Measurements from ENCODE around the gene B3GNT5. TPM values are rescaled to one million over a fixed set of nuclear protein-coding genes. Genes with fewer than 3 reads are reported as not detected.

B3GNT5 gene
- total RNA-seq, 2 experiments from 2014 or later, result 0.60 to 0.73 TPM

- ChIA-PET POLR2A (no interaction called here), CTCF (interaction anchor here (1.1 kb wide), 1 partner anchor 98 kb away, joined by 3 read pairs; no protein-coding TSS in a partner anchor)
- Mint-ChIP-seq H3K36me3 (ENCODE audit: low read depth) (no peaks in the 10 kb centered on the region), H3K9me3 (no peaks in the 10 kb centered on the region), H3K27ac (no peak overlapping the region), H3K4me1 (ENCODE audit: low read depth) (peaks cover 28% of the 10 kb centered on the region), H3K4me3 (no peak overlapping the region), H3K27me3 (no peaks in the 10 kb centered on the region)
- Histone ChIP-seq H3K36me3 (ENCODE audit: insufficient read depth, low read length) (no peaks in the 10 kb centered on the region), H3K27me3 (ENCODE audit: control insufficient read depth in 1 of 2, insufficient read depth in 2 of 2, low read length in 2 of 2) (no peaks in the 10 kb centered on the region), H3K9me3 (ENCODE audit: control insufficient read depth in 1 of 2, insufficient read depth in 1 of 2, low read length in 2 of 2) (no peaks in the 10 kb centered on the region), H3K4me1 (ENCODE audit: insufficient read depth, low read length) (peaks cover 13% of the 10 kb centered on the region), H3K4me3 (ENCODE audit: low read length) (no peak overlapping the region), H3K27ac (ENCODE audit: low read depth in 1 of 2, low read length in 2 of 2) (no peak overlapping the region)
- intact Hi-C loops (cut with DNase I, micrococcal nuclease), result loop anchor here in 1 of 2 experiments (2.0 to 10.0 kb wide), 2 partner anchors 77 to 101 kb away; no protein-coding TSS in a partner anchor
- TF ChIP-seq CTCF (IDR thresholded peaks at IDR 0.05), result no peak
- DNase-seq (no peak), ATAC-seq (ENCODE audit: poor library complexity) (no peak)
Observed at GRCh38 chr3:183283886-183284285, 30.8 kb downstream of the B3GNT5 start.

GRCh38 chr3:183284570-183284969 lies 31.5 kb downstream of the B3GNT5 start:
- no peak for ATAC-seq (ENCODE audit: poor library complexity)
- peak overlapping the region in 1 of 2 donors; percentile 84 for H3K27ac ChIP-seq (ENCODE audit: low read depth in 1 of 2, low read length in 2 of 2)
- H3K4me1 ChIP-seq (ENCODE audit: insufficient read depth, low read length), result peaks cover 13% of the 10 kb centered on the region
- no peaks in the 10 kb centered on the region for H3K9me3 ChIP-seq (ENCODE audit: control insufficient read depth in 1 of 2, insufficient read depth in 1 of 2, low read length in 2 of 2)
- TF ChIP-seq CTCF (IDR thresholded peaks at IDR 0.05), result no peak
- no peaks in the 10 kb centered on the region for H3K27me3 ChIP-seq (ENCODE audit: control insufficient read depth in 1 of 2, insufficient read depth in 2 of 2, low read length in 2 of 2)
- peaks cover 28% of the 10 kb centered on the region for H3K4me1 Mint-ChIP-seq (ENCODE audit: low read depth)
- no peaks in the 10 kb centered on the region for H3K36me3 ChIP-seq (ENCODE audit: insufficient read depth, low read length)
- POLR2A ChIA-PET, result interaction anchor here (1.6 to 1.9 kb wide), 2 partner anchors 31 to 60 kb away, joined by 5 read pairs; partner anchors contain the start of gene B3GNT5
- no peak overlapping the region for H3K4me3 Mint-ChIP-seq
- intact Hi-C loops (cut with DNase I, micrococcal nuclease), result loop anchor here in 1 of 2 experiments (2.0 to 10.0 kb wide), 2 partner anchors 78 to 100 kb away; no protein-coding TSS in a partner anchor
- no peaks in the 10 kb centered on the region for H3K27me3 Mint-ChIP-seq
- no peak overlapping the region for H3K4me3 ChIP-seq (ENCODE audit: low read length)
- no peaks in the 10 kb centered on the region for H3K9me3 Mint-ChIP-seq
- CTCF ChIA-PET, result interaction anchor here (1.1 kb wide), 1 partner anchor 97 kb away, joined by 3 read pairs; no protein-coding TSS in a partner anchor
- no peak for DNase-seq
- peak overlapping the region; percentile 88 for H3K27ac Mint-ChIP-seq
- H3K36me3 Mint-ChIP-seq (ENCODE audit: low read depth), result no peaks in the 10 kb centered on the region

GRCh38 chr3:183285318-183285717 lies 32.3 kb downstream of the B3GNT5 start:
- Histone ChIP-seq H3K36me3 (ENCODE audit: insufficient read depth, low read length) (no peaks in the 10 kb centered on the region), H3K27ac (ENCODE audit: low read depth in 1 of 2, low read length in 2 of 2) (peak overlapping the region; percentile 42 to 84), H3K9me3 (ENCODE audit: control insufficient read depth in 1 of 2, insufficient read depth in 1 of 2, low read length in 2 of 2) (no peaks in the 10 kb centered on the region), H3K4me1 (ENCODE audit: insufficient read depth, low read length) (peaks cover 13% of the 10 kb centered on the region), H3K4me3 (ENCODE audit: low read length) (no peak overlapping the region), H3K27me3 (ENCODE audit: control insufficient read depth in 1 of 2, insufficient read depth in 2 of 2, low read length in 2 of 2) (no peaks in the 10 kb centered on the region)
- ChIA-PET CTCF (interaction anchor here (2.4 kb wide), 1 partner anchor 97 kb away, joined by 9 read pairs; no protein-coding TSS in a partner anchor), POLR2A (interaction anchor here (0.7 to 1.9 kb wide), 6 partner anchors 32 to 187 kb away, joined by 3 to 5 read pairs (median 4); partner anchors contain the start of gene B3GNT5)
- DNase-seq (peak in 1 of 14 experiments; percentile 17), ATAC-seq (ENCODE audit: poor library complexity) (no peak)
- no peaks in the 10 kb centered on the region for H3K9me3 Mint-ChIP-seq
- peak overlapping the region; percentile 88 for H3K27ac Mint-ChIP-seq
- no peaks in the 10 kb centered on the region for H3K27me3 Mint-ChIP-seq
- H3K4me3 Mint-ChIP-seq, result no peak overlapping the region
- TF ChIP-seq CTCF (IDR thresholded peaks at IDR 0.05), result no peak
- intact Hi-C loops (cut with DNase I, micrococcal nuclease), result loop anchor here in 1 of 2 experiments (2.0 to 10.0 kb wide), 3 partner anchors 33 to 99 kb away; partner anchors contain the start of gene B3GNT5
- H3K36me3 Mint-ChIP-seq (ENCODE audit: low read depth), result no peaks in the 10 kb centered on the region
- H3K4me1 Mint-ChIP-seq (ENCODE audit: low read depth), result peaks cover 28% of the 10 kb centered on the region
